Left lung (tissue), 10 donors: ENCODE measurements around the gene SEPTIN5. TPM values are rescaled to one million over a fixed set of nuclear protein-coding genes. Genes with fewer than 3 reads are reported as not detected.
A peak's percentile ranks its signal among the peaks of the same experiment; 100 is the strongest.

ENCODE experiments used
- ATAC-seq: fragments of 200-7000 bp; cut with Tn5 transposase; one replicate; pipeline ENCODE4 v1.9.1; 2020; ENCODE audit warnings: moderate library complexity
- DNase-seq, 4 donors: peaks; one replicate each; pipeline ENCODE4 v3.0.0-alpha.2; 2013 to 2020
- H3K27ac ChIP-seq, 2 donors: fragments of 200-600 bp; sonication (generic) in 1 of 2; one replicate each; pipeline versions ENCODE4 v1.5.0 to v1.8.0; 2020 to 2021
- H3K27me3 ChIP-seq, 2 donors: fragments of 200-600 bp; sonication (generic) in 1 of 2; one replicate each; pipeline versions ENCODE4 v1.5.0 to v1.8.0; 2020 to 2021
- H3K36me3 ChIP-seq, 2 donors: fragments of 200-600 bp; sonication (generic) in 1 of 2; one replicate each; pipeline versions ENCODE4 v1.5.0 to v1.8.0; 2020 to 2021
- H3K4me1 ChIP-seq, 2 donors: fragments of 200-600 bp; one replicate each; pipeline ENCODE4 v1.8.0; 2021
- H3K4me3 ChIP-seq, 2 donors: fragments of 200-600 bp; sonication (generic) in 1 of 2; one replicate each; pipeline versions ENCODE4 v1.5.0 to v1.8.0; 2020 to 2021; ENCODE audit warnings: mild to moderate bottlenecking in 1 of 2
- H3K9me3 ChIP-seq, 2 donors: fragments of 200-600 bp; sonication (generic) in 1 of 2; one replicate each; pipeline versions ENCODE4 v1.5.0 to v1.8.0; 2020 to 2021
- intact Hi-C, 2 donors: fragments of 100-400 bp; cut with DNase I; formaldehyde crosslinking; loops; one replicate each; pipeline versions ENCODE4 v1.11.2 to v1.14.2; 2022
- polyA plus RNA-seq, 6 donors: library from polyadenylated mRNA; unstranded; fragments of 120-200 nt; gene quantifications; one replicate each; pipeline ENCODE4 v1.2.1, GENCODE V29; 2013; ENCODE audit not compliant: insufficient read length in 6 of 6
- total RNA-seq, 2 donors: library from RNA; stranded (reverse); fragmentation: NEBNext Ultra II Directional; extraction: Animal tissue kit (Norgen Biotek cat#: 25700); gene quantifications; one replicate each; pipeline ENCODE4 v1.2.1, GENCODE V29; 2021
- TF ChIP-seq, protein P1 (sequence below), 2 donors: fragments of 200-600 bp; sonication (generic) in 1 of 2; IDR thresholded peaks; one replicate each; pipeline versions ENCODE4 v1.5.0 to v1.8.0; 2021; ENCODE audit warnings: antibody characterized with exemption in 2 of 2
- donor health status: DM: no; HTN: yes; CAD: no.
- donor health status: DM: no; HTN: no; CAD: no.

Gene SEPTIN5
- total and polyA plus RNA-seq, 8 donors, result 14.6 to 80.0 (median 63.0) TPM

DNA sequence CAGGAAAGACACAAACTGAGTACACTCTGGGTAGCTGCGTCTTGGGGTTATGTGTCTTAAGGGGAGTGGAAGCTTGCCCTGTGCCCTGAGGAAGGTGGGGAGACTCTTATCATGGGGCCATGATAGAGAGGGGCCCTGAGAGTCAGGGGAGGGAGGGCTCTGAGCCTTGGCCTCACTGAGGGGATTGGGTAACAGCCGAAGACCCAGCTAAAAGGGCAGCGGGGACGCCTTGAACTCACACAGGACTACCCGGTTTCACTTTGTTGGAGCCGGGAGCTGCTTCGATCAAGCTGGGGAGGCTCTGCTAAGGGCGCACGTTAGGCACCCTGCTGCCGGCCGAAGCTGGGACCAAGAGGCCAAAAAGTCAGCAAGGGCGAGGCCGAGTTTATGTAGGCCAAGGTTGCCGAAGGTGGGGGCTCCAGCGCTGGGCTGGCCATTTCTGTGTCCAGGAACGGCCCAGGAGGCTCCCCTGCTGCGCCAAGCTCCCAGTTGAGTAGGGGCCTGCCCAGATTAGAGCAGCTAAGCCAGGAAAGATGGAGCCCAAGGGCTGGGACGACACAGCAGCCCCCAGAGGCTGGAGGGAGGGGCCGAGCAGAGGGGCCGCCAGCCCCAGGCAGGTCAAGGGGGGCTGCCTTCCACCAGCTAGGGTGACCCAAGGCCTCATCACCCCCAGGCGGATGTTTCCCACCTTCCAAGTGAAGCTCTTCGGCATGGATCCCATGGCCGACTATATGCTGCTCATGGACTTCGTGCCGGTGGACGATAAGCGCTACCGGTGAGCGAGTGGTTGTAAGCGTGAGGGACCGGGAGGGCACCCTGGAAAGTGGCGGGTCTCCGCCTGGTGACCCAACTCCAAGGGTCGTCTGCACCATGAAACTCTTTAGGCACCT is 48.5 kb downstream of the SEPTIN5 start:
- ATAC-seq, result no peak
- H3K27ac ChIP-seq, result no peak overlapping the region
- no peak overlapping the region for H3K4me3 ChIP-seq
- TF ChIP-seq, protein P1, sequence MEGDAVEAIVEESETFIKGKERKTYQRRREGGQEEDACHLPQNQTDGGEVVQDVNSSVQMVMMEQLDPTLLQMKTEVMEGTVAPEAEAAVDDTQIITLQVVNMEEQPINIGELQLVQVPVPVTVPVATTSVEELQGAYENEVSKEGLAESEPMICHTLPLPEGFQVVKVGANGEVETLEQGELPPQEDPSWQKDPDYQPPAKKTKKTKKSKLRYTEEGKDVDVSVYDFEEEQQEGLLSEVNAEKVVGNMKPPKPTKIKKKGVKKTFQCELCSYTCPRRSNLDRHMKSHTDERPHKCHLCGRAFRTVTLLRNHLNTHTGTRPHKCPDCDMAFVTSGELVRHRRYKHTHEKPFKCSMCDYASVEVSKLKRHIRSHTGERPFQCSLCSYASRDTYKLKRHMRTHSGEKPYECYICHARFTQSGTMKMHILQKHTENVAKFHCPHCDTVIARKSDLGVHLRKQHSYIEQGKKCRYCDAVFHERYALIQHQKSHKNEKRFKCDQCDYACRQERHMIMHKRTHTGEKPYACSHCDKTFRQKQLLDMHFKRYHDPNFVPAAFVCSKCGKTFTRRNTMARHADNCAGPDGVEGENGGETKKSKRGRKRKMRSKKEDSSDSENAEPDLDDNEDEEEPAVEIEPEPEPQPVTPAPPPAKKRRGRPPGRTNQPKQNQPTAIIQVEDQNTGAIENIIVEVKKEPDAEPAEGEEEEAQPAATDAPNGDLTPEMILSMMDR (IDR thresholded peaks at IDR 0.05), result no peak
- H3K27me3 ChIP-seq, result peaks cover 86 to 95% of the 10 kb centered on the region in 2 donors
- no peaks in the 10 kb centered on the region for H3K9me3 ChIP-seq
- peaks cover 8 to 47% of the 10 kb centered on the region in 2 donors for H3K4me1 ChIP-seq
- H3K36me3 ChIP-seq, result no peaks in the 10 kb centered on the region
- DNase-seq, result peak in 1 of 4 donors; percentile 1
- intact Hi-C loops, result no loop called here

DNA sequence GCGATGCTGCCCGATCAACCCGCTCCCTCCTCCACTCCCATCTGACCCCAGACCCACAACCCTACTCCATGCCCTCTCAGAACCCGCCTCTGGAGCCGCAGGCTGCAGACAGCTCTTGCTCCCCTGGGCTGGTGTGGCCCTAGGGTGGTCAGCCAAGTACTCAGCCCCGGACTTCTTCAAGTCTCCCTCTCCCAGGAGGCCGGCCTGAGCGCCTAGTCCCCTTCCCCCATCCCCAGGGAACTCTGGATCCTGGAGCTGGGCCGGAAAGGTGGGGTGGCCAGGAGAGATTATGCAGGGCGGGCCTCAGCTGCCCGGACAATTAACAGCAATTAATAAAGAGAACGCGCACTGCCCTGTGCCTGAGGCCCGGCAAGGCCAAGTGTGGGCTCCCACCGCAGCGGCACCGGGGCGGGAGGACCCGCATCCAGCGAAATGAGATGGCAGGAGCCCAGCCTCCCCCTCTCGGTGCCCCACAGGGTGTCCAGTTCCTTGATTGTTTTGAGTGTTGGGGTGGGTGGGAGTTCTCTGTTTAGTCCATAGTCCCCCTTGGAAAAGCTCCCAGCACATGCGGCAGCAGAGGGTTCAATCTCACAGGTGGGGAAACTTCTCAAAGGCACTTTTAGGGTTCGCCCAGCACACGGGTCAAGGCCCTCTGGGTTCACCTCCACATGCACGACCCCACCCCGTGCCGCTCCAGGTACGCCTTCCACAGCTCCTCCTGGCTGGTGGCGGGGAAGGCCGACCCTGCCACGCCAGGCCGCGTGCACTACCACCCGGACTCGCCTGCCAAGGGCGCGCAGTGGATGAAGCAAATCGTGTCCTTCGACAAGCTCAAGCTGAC is 49.4 kb downstream of the SEPTIN5 start:
- Histone ChIP-seq H3K4me3 (no peak overlapping the region), H3K36me3 (no peaks in the 10 kb centered on the region), H3K4me1 (peaks cover 13 to 53% of the 10 kb centered on the region in 2 donors), H3K27me3 (peaks cover 86 to 95% of the 10 kb centered on the region in 2 donors), H3K9me3 (no peaks in the 10 kb centered on the region), H3K27ac (no peak overlapping the region)
- peak in 1 of 4 donors; percentile 67 for DNase-seq
- no peak for ATAC-seq
- TF ChIP-seq, protein P1 (IDR thresholded peaks at IDR 0.05), result no peak
- intact Hi-C loops, result no loop called here

DNA sequence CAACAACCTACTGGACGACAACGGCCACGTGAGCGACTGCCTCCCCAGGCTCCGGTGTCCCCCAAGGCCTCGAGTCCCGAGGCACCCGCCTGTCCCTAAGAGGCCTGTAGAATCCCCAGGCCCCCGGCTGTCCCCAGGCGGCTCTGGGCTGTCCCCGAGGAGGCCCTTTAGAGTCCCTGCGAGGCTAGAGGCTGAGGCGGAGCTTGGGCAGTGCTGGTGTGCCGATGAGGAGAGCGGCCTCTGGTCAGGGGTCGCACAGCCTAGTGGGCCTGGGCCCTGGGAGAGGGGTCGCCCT is 49.9 kb downstream of the SEPTIN5 start:
- intact Hi-C loops, result no loop called here
- ATAC-seq (no peak), DNase-seq (peak in 1 of 4 donors; percentile 67)

DNA sequence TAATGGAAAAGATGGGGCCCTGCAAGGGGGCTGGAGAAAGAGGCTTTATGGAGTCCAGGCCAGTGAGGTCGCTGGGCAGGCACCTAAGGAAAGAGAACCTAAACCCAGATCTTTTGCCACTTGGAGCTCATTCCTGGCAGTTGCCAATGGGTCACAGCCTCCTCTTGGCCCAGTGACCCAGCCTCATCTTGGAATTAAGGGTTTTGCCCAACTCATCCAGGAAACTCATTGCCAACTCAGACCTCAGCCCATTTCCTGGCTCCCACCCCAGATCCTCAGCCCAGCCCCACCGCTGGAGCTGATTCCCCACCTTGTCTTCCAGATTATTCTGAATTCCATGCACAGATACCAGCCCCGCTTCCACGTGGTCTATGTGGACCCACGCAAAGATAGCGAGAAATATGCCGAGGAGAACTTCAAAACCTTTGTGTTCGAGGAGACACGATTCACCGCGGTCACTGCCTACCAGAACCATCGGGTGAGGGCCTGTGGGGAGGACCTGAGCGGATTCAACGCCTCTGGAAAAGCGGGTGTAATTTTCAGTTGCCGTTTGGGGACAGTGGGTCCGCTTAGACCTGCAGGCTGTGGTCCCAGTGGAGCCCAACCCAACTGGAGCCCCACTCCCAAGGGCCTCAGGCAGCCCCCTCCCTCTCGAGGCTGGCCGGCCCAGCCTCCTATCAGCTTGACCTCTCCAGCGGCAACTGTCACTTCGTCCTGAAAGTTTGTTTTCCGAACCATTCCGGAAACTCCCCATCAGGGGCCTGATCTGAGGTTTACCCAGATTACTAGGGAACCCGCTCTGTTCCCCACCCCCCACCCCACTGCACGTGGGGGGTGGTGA is 50.6 kb downstream of the SEPTIN5 start:
- Histone ChIP-seq H3K27ac (no peak overlapping the region), H3K4me3 (no peak overlapping the region), H3K36me3 (no peaks in the 10 kb centered on the region), H3K4me1 (peaks cover 13 to 43% of the 10 kb centered on the region in 2 donors), H3K9me3 (no peaks in the 10 kb centered on the region), H3K27me3 (peaks cover 85 to 95% of the 10 kb centered on the region in 2 donors)
- intact Hi-C loops, result no loop called here
- DNase-seq (peak in 1 of 4 donors; percentile 34), ATAC-seq (no peak)
- TF ChIP-seq, protein P1 (IDR thresholded peaks at IDR 0.05), result no peak

More for the DNA sequence above, 49.9 kb downstream of the SEPTIN5 start:
- TF ChIP-seq, protein P1 (IDR thresholded peaks at IDR 0.05), result no peak
- Histone ChIP-seq H3K4me1 (peaks cover 13 to 49% of the 10 kb centered on the region in 2 donors), H3K9me3 (no peaks in the 10 kb centered on the region), H3K4me3 (no peak overlapping the region), H3K27me3 (peaks cover 85 to 95% of the 10 kb centered on the region in 2 donors), H3K27ac (no peak overlapping the region), H3K36me3 (no peaks in the 10 kb centered on the region)
